Epithelial cell of esophagus (primary cell): ENCODE results near the gene TAB3.

ENCODE experiments used
- DNase-seq: peaks from one replicate; pipeline ENCODE4 v3.0.0; 2010; ENCODE audit warnings: low read depth
- H3K4me3 ChIP-seq: 2 replicates; pipeline ENCODE4 v1.5.1; 2011; ENCODE audit warnings: mild to moderate bottlenecking, low read length, control low read depth
- TF ChIP-seq, protein P1 (sequence below): IDR thresholded peaks from 2 replicates; pipeline ENCODE4 v1.5.1; 2011; ENCODE audit warnings: low read depth, mild to moderate bottlenecking, low read length, control low read depth, inconsistent platforms; ENCODE audit not compliant: insufficient read depth; ENCODE audit errors: missing control alignments

TAB3 gene

GRCh38 chrX:30900227-30900626 lies 11.2 kb upstream of the TAB3 start:
- H3K4me3 ChIP-seq, result no peak overlapping the region
- peak; percentile 40 for DNase-seq
- TF ChIP-seq, protein P1, sequence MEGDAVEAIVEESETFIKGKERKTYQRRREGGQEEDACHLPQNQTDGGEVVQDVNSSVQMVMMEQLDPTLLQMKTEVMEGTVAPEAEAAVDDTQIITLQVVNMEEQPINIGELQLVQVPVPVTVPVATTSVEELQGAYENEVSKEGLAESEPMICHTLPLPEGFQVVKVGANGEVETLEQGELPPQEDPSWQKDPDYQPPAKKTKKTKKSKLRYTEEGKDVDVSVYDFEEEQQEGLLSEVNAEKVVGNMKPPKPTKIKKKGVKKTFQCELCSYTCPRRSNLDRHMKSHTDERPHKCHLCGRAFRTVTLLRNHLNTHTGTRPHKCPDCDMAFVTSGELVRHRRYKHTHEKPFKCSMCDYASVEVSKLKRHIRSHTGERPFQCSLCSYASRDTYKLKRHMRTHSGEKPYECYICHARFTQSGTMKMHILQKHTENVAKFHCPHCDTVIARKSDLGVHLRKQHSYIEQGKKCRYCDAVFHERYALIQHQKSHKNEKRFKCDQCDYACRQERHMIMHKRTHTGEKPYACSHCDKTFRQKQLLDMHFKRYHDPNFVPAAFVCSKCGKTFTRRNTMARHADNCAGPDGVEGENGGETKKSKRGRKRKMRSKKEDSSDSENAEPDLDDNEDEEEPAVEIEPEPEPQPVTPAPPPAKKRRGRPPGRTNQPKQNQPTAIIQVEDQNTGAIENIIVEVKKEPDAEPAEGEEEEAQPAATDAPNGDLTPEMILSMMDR, result no peak

DNA sequence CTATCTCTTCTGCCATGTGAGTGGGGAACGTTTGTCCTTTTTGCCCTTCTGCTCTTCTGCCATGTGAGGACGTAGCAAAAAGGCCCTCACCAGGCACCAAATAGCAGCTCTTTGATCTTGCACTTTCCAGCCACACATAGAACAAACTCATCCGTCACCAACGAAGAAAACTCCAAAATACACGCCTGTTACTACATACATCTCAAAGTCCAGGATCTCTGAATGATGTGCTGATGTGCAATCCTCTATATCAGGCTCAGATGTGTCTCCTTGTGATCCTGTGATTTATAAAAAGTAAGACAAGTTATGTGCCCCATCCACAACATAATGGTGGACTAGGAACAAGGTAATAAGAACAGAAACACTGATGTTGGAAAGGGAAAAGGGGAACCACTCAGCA lies 9.8 kb upstream of the TAB3 start:
- no peak overlapping the region for H3K4me3 ChIP-seq
- DNase-seq, result no peak
- TF ChIP-seq, protein P1, result no peak

GRCh38 chrX:30895370-30895769 lies 6.3 kb upstream of the TAB3 start:
- H3K4me3 ChIP-seq, result no peak overlapping the region
- DNase-seq, result peak; percentile 50
- TF ChIP-seq, protein P1, result no peak

- peak; percentile 64 for DNase-seq
- no peak overlapping the region for H3K4me3 ChIP-seq
- TF ChIP-seq, protein P1, result no peak
These were observed 4.2 kb upstream of the TAB3 start for GRCh38 chrX:30893206-30893605.

DNA sequence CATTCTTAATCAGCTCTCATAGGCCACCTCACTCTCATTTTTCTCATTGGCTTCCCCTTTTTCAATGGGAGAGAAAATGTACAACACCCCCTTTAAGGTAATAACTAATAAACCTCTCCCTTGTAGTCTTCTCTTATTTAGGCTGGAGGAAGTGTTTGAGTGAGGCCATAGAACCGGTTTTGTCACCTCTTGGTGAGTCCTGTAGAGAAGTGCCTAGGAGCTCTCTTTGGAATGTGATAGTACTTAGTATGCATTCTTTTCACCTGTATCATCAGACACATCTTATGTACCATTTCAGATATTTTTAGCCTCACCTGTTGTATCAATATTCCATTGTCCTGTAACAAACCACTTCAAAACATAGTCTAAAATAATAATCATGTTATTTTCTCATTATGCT lies 3.5 kb upstream of the TAB3 start:
- DNase-seq, result peak; percentile 88
- no peak overlapping the region for H3K4me3 ChIP-seq
- TF ChIP-seq, protein P1, result no peak

- TF ChIP-seq, protein P1, result no peak
- DNase-seq, result no peak
- peak overlapping the region; percentile 64 for H3K4me3 ChIP-seq
These were observed 418 bp downstream of the TAB3 start for GRCh38 chrX:30888526-30889146.

DNA sequence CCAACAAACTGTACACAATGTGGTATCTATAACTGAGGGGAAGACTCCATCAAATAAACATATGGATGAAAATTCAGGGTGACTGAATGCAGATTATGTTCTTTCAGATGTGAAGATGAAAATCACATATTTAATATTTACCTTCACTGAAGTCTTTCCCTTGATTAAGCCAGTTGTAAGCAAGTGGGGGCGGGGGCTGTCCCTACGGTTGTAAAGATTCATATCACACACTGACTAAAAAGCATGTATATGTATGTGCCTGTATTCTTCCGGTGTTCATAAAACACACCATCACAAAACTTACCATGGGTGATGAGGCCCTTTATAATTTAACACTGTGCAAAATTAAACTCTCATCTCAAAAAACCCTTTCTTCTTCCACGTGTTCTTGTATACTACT lies 1.3 kb downstream of the TAB3 start:
- H3K4me3 ChIP-seq, result peak overlapping the region; percentile 64
- DNase-seq, result no peak
- TF ChIP-seq, protein P1, result no peak
